ENCODE measurements around the gene SNX20.

DNA sequence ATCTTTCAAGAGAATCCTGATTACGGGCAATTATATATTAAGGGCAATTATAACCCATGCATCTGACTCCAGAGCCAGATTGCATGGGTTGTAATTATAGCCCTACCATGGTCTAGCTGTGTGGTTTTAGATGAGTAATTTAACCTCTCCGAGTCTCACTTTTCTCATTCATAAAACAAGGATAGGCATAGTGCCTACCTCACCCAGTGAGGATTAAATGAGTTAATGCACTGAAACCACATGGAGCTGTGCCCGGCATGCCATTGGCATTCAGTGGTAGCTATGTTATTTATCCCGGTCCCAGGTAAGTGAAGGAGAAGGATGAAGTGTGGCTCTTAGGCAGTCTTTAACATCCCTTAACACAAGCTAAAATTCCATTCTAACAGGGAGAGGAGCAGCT is 6.3 kb downstream of the SNX20 start:
- TF ChIP-seq, protein P1, sequence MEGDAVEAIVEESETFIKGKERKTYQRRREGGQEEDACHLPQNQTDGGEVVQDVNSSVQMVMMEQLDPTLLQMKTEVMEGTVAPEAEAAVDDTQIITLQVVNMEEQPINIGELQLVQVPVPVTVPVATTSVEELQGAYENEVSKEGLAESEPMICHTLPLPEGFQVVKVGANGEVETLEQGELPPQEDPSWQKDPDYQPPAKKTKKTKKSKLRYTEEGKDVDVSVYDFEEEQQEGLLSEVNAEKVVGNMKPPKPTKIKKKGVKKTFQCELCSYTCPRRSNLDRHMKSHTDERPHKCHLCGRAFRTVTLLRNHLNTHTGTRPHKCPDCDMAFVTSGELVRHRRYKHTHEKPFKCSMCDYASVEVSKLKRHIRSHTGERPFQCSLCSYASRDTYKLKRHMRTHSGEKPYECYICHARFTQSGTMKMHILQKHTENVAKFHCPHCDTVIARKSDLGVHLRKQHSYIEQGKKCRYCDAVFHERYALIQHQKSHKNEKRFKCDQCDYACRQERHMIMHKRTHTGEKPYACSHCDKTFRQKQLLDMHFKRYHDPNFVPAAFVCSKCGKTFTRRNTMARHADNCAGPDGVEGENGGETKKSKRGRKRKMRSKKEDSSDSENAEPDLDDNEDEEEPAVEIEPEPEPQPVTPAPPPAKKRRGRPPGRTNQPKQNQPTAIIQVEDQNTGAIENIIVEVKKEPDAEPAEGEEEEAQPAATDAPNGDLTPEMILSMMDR (IDR thresholded peaks at IDR 0.05) = no peak
- no peak for TF ChIP-seq ZFX (IDR thresholded peaks at IDR 0.05; ENCODE audit: borderline replicate concordance)

Data from 22Rv1 (cell line).